Endometrial microvascular endothelial cells (primary cell): ENCODE data around the gene DR1. TPM values are rescaled to one million over a fixed set of nuclear protein-coding genes. Genes with fewer than 3 reads are reported as not detected.
"Not testable (repeated sequence)": the region's sequence is repeated elsewhere in the genome, so short reads cannot be mapped to it uniquely, and the experiment has no call there.

ENCODE experiments used
- in situ Hi-C: cut with HindIII; loops from 2 replicates; pipeline ENCODE4 v1.10.0; 2017; ENCODE audit warnings: low sequenced_read_pairs, low pct_unique_long_range_greater_than_20kb; ENCODE audit errors: inconsistent ontology term
- total RNA-seq: library from RNA; depleted of rRNA; stranded (reverse); fragments of >200 nt; gene quantifications from one replicate; pipeline ENCODE4 v1.2.3, GENCODE V29; 2015; ENCODE audit errors: inconsistent ontology term

DR1 gene
- total RNA-seq, 1 donor from 2014 or later: 44.1 TPM

DNA sequence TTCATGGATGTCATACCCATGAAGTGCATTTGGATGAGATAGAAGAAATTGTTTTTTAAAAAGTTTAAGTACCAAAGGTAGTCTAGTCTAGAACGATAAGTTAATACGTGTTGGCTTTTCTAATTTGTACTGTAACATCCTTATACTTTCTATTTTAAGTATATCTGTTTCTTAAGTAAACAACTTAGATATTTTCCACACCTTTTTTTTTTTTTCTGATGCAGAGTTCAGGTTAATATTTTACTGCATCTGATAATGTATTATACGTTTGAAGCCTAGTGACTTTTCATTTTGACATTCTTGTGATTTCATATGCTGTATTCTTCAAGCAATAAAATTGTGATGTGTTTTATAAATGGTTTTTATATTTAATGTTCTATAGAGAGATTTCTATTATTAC lies 16.5 kb downstream of the DR1 start:
- in situ Hi-C loops: no loop called here

DNA sequence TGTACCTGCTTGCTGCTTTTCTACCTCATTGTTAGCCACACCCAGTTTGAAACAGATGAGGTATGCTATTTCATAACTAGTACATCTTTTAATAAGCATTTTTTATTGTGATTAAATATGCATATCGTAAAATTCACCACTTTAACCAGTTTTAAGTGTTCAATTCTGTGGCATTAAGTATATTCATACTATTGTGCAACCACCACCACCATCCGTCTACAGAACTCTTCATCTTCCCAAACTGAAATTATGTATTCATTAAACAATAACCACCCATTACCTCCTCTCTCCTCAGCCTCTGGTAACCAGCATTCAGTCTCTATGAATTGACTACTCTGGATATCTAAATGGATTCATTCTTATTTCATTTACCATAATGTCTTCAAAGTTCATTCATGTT lies 20.1 kb downstream of the DR1 start:
- in situ Hi-C loops: no loop called here

DNA sequence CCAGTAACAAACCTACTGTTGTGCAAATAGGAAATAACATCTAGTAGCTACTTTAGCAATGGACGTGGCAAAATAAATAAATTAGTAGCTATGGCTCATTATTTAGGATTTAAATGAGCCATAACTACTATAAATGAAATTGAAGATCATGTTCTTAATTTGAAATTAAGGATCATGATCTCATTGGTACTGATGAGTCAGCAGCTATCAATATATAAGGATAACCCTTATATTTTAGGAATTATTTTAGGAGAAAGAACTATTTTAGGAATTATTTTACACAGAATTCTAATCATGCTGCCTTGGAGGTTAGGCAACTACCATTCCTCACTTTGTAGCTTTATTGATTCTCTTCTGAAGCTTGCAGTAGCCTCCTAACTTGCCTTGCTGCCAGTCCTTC lies 24.0 kb downstream of the DR1 start:
- in situ Hi-C loops: no loop called here

DNA sequence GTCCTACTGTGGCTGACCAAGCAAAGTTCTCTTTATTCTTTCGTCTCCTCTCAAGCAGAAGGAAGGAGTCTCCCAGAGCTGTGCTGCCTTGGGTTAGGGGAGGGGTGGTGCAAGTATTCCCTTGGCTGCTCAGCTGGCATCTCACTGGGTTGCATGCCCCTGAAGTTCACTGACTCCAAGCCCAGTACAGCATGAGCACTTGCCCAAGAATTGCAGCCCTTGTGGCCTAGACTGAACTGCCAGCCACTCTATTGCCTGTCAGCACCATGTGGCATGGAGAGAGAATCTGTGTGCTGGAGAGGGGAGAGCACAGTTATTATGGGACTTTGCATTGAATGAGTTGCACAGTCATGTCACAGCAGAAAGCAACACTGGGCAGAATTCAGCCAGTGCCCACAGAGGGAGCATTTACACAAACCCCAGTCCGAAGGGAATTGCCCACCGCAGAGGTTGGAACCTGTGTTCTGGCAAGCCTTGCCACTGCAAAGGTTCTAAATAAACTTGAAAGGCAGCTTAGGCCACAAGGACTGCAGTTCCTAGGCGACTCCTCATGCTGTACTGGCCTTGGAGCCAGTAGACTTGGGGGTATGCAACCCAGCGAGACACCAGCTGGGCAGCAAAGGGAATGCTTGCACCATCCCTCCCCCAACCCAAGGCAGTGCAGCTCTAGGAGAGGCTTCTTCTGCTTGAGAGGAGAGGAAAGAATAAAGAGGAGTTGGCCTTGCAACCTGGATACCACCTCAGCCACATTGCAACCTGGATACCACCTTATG lies 28.8 kb downstream of the DR1 start:
- in situ Hi-C loops: no loop called here

DNA sequence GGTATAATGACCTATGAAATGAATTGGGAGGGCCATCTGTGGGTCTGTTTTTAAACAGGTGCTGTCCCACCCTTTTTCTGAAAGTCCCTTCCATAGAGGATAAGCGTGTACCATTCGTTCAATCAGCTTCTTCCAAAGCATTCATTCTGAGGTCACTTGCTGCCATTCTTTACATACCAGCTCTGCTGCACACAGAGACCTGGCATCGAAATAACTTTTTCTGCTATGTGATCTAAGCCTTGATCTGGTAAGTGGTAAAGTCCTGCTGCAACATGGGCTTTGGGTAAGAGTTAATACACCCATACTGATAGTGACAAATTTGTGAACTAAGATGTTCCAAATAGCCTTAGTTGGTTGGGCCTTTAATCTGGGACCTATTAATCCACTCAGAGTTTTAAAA lies 38.9 kb downstream of the DR1 start:
- in situ Hi-C loops: no loop called here

DNA sequence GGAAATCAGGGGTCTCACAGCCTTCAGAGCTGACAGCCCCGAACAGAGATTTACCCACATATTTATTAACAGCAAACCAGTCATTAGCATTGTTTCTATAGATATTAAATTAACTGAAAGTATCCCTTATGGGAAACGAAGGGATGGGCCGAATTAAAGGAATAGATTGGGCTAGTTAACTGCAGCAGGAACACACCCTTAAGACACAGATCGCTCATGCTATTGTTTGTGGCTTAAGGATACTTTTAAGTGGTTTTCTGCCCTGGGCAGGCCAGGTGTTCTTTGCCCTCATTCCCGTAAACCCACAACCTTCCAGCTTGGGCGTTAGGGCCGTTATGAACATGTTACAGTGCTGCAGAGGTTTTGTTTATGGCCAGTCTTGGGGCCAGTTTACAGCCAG lies 40.6 kb downstream of the DR1 start:
- in situ Hi-C loops: not testable (repeated sequence)

DNA sequence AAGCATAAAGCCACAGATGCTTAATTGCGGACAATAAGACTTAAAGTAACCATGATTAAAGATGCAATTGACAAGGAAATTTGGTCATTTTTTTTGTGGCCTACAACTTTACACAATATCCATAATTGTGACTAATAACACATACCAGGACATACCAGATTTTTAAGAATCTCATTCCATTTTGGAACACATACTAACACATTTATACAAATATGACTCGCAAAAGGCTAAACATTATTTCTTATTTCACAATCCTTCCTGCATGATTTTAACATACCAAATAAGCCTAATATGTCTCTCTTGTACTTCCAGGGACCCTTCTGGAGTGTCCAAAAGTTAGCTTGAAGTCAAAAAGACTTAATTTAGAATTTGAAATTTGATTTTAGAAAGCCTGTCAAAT lies 48.8 kb downstream of the DR1 start:
- in situ Hi-C loops: no loop called here

DNA sequence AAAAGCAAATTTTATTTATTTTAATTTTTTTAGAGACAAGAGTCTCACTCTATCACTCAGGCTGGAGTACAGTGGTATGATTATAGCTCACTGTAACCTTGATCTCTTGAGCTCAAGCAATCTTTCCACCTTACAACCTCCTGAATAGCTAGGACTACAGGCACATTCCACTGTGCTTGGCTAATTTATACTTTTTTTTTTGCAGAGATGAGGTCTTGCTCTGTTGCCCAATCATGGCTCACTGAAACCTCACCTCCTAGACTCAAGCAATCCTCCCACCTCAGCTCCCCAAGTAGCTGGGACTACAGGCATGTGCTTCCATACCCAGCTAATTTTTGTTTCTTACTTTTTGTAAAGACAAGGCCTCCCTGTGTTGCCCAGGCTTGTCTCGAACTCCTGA lies 49.5 kb downstream of the DR1 start:
- in situ Hi-C loops: no loop called here

DNA sequence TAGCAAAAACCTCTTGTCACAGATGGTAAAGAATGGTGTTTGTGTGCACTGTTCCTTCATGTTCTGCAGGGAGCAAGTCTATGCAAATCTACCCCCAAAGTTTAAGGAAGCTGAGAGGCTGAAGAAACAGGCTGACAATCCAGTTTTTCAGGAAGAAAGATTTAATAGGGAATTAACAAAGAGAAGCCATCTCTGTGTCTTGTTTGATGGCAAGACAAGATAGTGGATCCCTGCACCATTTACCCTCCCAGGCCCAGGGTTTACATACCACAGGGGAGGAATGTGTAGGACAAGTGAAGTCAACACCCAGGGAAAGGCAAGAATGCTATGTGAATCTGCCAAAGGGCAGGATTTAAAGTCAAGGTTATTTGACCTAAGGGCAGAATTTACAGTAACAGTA lies 54.1 kb downstream of the DR1 start:
- in situ Hi-C loops: no loop called here

DNA sequence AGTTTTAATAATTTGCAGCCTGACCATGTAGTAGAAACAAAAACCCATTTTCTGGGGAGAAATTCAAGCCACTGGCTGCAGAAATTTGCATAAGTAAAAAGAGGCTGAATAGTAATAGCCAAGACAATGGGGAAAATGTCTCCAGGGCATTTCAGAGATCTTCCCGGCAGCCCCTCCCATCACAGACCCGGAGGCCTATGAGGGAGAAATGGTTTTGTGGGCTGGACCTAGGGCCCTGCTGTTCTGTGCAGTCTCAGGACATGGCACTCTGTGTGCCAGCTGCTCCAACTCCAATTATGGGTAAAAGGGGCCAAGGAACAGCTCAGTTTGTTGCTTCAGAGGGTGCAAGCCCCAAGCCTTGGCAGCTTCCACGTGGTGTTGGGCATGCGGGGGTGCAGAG lies 62.5 kb downstream of the DR1 start:
- in situ Hi-C loops: no loop called here

DNA sequence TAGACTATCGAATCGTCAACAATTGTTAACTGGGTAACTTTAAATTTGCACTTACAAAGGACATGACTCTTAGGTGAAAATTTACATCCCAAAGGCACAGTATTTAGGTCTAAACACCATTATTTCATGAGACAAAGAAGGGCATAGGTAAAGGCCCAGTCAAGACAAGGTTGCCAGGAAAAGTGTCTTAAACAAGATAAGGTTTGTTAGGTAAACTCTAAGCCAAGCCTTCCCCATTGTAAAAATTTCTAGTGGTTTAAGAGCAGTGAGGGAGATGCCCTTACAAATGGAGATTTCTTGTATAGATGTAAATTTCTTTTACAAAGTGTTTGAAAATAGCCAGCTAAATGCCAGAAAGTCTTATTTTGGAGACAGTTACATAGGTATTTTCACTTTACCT lies 65.3 kb downstream of the DR1 start:
- in situ Hi-C loops: no loop called here

DNA sequence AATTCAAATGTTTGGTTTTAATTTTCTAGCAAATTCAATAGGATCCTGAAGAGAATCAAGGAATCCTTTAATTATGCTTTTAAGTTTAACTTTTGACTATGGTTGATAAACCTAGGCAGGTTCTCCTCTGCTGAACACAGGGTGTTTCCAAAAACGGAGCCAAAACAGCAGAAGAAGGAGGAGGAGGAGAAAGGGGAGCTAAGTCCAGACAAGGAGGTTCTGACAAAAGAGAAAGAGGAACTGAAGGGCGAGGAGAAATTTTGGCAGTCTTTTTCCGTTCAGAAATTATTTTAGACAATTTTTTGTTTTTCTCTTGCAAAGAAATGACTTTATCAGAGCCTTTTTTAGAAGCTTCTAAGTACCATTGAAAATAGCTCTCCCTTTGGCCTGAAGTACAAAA lies 69.0 kb downstream of the DR1 start:
- in situ Hi-C loops: no loop called here

DNA sequence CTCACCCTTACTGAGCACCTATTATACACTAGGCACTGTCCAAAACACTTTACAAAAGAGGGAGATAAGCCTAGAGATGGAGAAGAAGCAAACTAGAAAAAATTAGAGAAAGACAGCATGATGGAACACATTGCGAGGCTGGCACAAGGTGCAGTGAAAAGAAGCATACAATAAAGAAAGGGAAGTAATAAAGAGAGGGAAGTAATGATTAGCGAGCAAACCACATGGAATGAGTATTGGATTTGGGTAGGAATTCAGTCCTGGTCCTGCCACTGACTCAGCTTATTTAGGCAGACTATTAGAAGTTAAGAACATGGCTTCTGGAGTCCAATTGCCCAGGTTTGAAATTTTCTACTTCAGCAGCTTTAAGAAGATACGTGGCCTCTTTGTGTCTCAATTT lies 69.6 kb downstream of the DR1 start:
- in situ Hi-C loops: no loop called here

DNA sequence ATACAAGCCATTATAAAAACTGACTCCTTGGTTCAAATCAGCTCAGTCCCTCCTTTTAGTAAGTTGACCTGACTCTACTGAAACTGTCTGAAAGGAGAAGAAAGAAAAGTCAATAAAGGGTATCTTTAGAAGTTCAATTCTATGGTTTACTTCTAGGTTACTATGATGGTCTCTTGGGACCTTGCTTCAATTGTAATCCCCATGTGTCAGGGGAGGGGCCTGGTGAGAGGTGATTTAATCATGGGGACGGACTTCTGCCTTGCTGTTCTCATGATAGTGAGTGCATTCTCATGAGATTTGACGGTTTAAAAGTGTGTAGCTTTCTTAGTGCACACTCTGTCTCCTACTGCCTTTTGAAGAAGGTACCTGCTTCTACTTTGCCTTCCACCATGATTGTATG lies 70.5 kb downstream of the DR1 start:
- in situ Hi-C loops: no loop called here

Other genes with a start within 250 kb of the DR1 start
- gene TMED5, start 165.5 kb upstream of the DR1 start, total RNA-seq: 86.3 TPM
- 4.4 TPM for gene CCDC18, start 165.2 kb upstream of the DR1 start, total RNA-seq
- gene FNBP1L, start 102.2 kb downstream of the DR1 start, total RNA-seq: 27.9 TPM